Fibroblast of villous mesenchyme (primary cell): ENCODE data around the gene DISC1. TPM values are rescaled to one million over a fixed set of nuclear protein-coding genes. Genes with fewer than 3 reads are reported as not detected.
"Not testable (repeated sequence)": the region's sequence is repeated elsewhere in the genome, so short reads cannot be mapped to it uniquely, and the experiment has no call there.

ENCODE experiments used
- DNase-seq: peaks from one replicate; pipeline ENCODE4 v3.0.0-alpha.2; 2010; ENCODE audit warnings: low read depth
- H3K4me3 ChIP-seq: 2 replicates; pipeline ENCODE4 v1.5.1; 2011; ENCODE audit warnings: low read depth, mild to moderate bottlenecking, low read length
- total RNA-seq: library from RNA; depleted of rRNA; stranded (reverse); fragments of >200 nt; gene quantifications from 2 replicates; pipeline ENCODE4 v1.2.3, GENCODE V29; 2012
- TF ChIP-seq, protein P1 (sequence below): IDR thresholded peaks from 2 replicates; pipeline ENCODE4 v1.5.1; 2012; ENCODE audit warnings: low read depth, mild to moderate bottlenecking, low read length; ENCODE audit not compliant: insufficient read depth

The DISC1 gene
- total RNA-seq, 1 donor = 9.9 TPM

DNA sequence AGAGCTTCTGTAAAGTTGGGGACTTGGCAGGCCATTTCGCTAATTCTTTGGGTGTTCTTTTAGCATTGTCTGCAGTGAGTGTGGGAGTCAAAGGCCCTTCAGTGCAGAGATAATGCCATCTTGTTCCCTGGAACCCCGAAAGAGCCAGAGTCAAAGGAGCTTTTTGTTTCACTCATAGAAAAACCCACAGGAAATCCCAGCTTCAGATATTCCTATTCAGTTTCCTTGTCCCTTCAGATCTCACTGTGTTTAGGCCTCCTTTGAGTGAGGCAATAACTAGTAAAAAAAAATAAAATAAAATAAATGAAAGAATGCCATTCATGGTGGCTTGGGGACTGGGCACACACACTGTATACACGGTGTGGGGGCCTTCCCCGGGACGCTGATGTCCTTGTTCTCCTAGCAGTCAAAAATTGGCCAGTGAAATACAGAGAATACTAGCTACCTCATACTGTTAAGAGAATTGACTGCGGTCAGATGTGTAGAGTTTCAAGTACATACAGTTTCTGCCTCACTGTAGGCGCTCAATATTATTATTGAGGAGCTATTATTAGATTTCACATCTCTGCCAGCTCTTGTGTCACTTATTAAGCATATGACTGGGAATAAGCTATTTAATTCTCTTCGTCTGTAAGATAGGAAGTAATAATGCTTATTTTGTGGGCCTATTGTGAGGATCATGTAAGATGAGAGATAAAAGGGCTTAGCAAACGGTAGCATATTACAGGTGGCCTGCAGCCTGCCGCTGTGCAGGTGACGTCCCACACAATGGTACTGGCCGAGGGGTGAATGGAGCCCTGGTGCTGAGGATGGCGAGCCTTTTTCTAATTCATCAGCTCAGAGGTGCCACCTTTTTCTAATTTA, 16.7 kb downstream of the DISC1 start:
- DNase-seq = no peak
- TF ChIP-seq, protein P1, sequence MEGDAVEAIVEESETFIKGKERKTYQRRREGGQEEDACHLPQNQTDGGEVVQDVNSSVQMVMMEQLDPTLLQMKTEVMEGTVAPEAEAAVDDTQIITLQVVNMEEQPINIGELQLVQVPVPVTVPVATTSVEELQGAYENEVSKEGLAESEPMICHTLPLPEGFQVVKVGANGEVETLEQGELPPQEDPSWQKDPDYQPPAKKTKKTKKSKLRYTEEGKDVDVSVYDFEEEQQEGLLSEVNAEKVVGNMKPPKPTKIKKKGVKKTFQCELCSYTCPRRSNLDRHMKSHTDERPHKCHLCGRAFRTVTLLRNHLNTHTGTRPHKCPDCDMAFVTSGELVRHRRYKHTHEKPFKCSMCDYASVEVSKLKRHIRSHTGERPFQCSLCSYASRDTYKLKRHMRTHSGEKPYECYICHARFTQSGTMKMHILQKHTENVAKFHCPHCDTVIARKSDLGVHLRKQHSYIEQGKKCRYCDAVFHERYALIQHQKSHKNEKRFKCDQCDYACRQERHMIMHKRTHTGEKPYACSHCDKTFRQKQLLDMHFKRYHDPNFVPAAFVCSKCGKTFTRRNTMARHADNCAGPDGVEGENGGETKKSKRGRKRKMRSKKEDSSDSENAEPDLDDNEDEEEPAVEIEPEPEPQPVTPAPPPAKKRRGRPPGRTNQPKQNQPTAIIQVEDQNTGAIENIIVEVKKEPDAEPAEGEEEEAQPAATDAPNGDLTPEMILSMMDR = no peak

DNA sequence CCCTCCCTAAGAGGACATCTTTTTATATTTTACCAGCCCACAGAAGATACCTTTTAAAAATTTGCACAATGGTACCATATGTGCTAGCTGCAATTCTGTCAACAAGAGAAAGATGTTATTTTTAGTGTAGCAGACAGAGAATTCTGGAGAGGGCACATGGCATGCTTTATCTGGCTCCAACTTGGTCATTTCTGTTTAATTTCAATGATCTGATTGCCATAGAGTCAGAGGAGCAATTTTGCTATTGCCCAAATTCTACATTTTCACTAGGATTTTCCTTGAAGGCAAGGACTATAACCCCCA, 17.3 kb downstream of the DISC1 start:
- no peak for DNase-seq
- no peak overlapping the region for H3K4me3 ChIP-seq
- TF ChIP-seq, protein P1 = no peak

More for the DNA sequence above, 16.7 kb downstream of the DISC1 start:
- H3K4me3 ChIP-seq = no peak overlapping the region

DNA sequence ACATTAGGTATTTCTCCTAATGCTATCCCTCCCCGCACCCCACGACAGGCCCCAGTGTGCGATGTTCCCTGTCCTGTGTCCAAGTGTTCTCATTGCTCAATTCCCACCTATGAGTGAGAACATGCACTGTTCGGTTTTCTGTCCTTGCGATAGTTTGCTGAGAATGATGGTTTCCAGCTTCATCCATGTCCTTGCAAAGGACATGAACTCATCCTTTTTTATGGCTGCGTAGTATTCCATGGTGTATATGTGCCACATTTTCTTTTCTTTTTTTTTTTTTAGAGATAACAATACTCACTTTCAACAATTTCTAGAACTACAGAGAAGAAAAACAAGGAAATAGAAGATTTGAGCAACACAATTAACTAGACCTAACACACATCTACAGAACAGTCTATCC, 19.0 kb downstream of the DISC1 start:
- not testable (repeated sequence) for DNase-seq, H3K4me3 ChIP-seq

GRCh38 chr1:231646165-231646564, 19.6 kb downstream of the DISC1 start:
- H3K4me3 ChIP-seq, DNase-seq: not testable (repeated sequence)

GRCh38 chr1:231651621-231652260, 25.2 kb downstream of the DISC1 start:
- DNase-seq = not testable (repeated sequence)

DNA sequence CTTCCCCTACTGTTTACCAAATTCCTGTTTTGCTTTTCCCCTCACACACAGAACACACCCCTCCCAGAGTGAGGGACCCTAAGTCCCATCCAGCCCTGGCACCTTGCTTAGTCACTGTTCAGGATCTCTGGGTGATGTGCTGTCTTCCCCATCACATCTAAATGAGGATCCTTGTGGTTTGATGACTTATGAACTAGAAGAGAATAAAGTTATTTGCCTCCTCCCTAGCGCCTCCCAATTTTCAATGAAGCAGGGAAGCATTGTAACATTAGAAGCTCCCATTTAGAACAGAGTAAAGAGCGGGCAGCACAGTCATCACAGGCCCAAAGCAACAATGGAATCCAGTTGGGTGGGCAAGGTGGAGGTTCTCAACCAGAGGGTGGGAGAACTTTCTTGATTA, 27.0 kb downstream of the DISC1 start:
- TF ChIP-seq, protein P1 = no peak
- DNase-seq = no peak
- H3K4me3 ChIP-seq = no peak overlapping the region

More at GRCh38 chr1:231651621-231652260, 25.2 kb downstream of the DISC1 start:
- not testable (repeated sequence) for H3K4me3 ChIP-seq

- H3K4me3 ChIP-seq = no peak overlapping the region
- no peak for DNase-seq
- TF ChIP-seq, protein P1 = no peak
Observed at GRCh38 chr1:231656741-231657140, 30.2 kb downstream of the DISC1 start.

DNA sequence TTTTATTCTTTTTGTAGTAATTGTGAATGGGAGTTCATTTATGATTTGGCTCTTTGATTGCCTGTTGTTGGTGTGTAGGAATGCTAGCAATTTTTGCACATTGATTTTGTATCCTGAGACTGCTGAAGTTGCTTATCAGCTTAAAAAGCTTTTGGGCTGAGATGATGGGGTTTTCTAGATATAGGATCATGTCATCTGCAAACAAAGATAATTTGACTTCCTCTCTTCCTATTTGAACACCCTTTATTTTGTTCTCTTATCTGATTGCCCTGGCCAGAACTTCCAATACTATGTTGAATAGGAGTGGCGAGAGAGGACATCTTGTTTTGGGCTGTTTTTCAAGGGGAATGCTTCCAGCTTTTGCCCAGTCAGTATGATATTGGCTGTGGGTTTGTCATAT, 31.6 kb downstream of the DISC1 start:
- not testable (repeated sequence) for DNase-seq, H3K4me3 ChIP-seq

- TF ChIP-seq, protein P1 = no peak
- no peak for DNase-seq
Observed at GRCh38 chr1:231660198-231660597, 33.6 kb downstream of the DISC1 start.

More at GRCh38 chr1:231660198-231660597, 33.6 kb downstream of the DISC1 start:
- no peak overlapping the region for H3K4me3 ChIP-seq
